COLO668 (cell line): ENCODE data around the gene MRPS35.
A peak's percentile ranks its signal among the peaks of the same experiment; 100 is the strongest.
"Not testable (repeated sequence)": the region's sequence is repeated elsewhere in the genome, so short reads cannot be mapped to it uniquely, and the experiment has no call there.

Source experiments
- DNase-seq: peaks from one replicate; lab custom pipeline; 2025; ENCODE audit not compliant: unreplicated experiment; lab: John Stamatoyannopoulos, UW

MRPS35 gene

DNA sequence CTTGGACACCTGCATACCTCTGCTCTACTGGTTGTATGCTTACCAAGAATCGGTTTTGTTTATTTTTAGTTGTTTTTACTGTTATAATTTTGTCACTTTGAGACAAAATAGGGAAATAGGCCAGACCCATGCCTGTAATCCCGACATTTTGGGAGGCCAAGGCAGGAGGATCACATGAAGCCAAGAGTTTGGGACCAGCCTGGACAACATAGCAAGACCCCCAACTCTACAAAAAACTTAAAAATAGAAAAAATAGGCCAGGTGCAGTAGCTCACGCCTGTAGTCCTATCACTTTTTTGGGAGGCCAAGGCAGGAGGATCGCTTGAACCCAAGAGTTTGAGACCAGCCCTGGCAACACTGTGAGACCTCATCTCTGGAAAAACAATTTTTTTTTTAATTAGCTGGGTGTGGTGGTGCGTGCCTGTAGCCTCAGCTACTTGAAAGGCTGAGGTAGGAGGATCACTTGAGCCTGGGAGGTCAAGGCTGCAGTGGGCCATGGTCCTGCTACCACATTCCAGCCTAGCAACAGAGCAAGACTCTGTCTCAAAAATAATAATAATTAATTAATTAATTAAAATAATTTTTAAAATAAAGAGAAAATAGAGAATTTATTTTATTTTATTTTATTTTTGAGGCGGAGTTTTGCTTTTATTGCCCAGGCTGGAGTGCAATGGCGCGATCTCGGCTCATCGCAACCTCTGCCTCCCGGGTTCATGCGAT, 1.3 kb upstream of the MRPS35 start:
- no peak for DNase-seq

DNA sequence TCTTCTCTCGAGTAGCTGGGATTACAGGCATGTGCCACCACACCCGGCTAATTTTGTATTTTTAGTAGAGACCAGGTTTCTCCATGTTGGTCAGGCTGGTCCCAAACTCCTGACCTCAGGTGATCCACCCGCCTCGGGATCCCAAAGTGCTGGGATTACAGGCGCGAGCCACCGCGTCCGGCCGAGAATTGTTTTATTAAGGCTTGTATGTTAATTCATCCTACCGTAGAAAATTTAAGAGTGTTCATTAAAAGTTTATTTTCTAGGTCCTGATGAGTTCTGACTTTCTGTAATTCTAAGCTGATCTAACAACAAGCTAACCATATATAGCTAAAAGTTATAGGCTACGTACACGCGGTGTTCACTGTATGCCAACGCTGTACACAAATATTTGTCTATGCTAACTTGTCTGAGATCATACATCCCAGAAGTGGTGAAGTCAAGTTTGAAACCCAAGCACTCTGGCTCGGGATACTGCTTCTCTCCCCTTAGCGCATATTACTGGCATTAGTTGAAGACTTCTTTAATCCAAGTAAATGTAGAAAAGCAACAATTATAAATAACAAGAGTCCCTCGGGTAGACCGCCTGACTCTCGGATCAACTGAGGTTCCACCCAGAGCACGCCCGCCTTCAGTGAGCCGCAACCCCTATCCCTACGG, 570 bp upstream of the MRPS35 start:
- peak; percentile 26 for DNase-seq

DNA sequence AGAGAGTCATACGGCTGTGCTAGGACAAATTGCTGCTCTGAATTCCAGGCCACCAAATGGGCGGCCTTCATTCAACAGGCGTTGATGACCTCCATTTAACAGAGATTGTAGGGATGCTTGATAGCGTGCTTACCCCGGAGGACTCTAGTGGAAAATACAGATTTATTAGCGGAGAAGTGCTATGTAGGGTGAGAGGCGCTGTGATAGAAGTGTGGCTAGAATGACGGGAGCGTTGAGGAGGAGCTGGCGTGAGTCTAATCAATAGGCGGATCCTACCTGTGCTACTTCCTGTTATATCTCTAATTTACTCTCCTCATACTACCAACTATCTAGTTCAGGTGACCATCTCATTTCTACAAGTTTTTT, 668 bp downstream of the MRPS35 start:
- DNase-seq: peak; percentile 22

DNA sequence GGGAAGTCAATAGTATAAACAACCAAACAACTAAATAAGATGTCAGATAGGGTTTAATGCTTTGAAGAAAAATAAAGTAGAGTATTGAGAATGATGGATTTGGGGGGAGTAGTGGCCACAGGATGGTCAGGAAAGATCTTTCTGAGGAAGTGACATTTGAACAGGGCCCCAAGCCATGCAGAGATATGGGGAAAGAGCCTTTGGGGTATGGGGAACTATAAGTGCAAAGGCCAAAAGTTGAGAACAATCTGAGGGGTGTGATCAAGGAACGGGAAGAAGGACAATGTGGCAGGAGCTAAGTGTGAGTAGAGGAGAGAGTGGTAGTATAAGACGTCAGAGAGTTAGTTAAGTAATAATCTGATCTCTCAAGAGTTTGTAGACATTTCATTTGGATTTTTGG, 1.3 kb downstream of the MRPS35 start:
- no peak for DNase-seq

DNA sequence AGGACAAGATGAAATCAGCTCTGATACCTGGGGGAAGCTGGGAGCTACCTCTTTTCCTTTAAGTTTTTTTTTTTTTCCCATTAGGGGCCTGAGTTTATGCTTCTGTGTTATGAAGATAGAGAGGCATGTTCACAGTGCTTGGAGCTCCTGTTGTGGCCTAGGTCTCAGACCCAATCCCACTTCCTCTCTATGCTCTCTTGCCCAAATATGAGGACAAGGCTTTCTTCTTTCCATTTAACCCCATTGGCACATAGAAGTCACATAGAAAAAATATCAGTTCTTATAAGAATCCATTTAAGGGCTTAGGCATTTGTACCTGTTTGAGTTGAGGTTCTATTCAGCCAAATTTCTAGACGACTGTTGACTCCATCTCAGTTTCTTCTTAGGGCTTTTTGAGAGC, 12.6 kb downstream of the MRPS35 start:
- DNase-seq: no peak

DNA sequence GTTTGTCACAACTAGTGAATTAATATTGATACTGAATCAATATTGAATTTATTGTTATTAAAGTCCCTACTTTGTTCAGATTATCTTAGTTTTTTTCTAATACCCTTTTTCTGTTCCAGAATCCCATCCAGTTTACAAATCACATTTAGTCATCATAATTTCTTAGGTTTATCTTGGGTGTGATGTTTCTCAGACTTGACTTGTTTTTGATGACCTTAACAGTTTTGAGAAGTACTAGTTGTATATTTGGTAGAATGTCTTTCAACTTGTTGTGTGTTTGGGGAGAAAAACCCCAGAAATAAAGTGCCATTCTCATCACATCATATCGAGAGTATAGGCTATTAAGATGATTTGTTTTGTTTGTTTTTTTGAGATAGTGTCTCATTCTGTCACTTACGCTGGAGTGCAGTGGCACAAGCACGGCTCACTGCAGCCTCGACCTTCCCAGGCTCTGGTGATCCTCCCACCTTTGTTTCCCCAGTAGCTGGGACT, 19.5 kb downstream of the MRPS35 start:
- DNase-seq: no peak

DNA sequence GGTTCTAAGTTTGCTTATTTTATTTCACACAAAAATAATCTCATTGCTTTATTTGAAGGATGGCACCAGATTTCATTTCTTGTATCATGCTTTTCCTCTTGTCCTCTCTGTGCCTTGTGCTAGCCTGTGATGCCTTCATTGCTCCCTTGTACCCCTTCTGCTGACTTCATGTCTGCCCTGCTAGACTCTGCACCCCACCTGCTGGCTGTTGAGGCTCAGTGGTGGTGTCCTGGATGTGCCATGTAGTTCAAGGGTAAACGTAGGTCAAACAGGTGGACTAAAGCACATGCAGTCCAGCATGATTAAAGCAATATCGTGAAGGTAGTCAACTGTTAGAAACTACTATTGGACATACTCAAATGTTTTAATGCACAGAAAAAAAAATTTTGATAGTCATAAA, 21.6 kb downstream of the MRPS35 start:
- DNase-seq: no peak

DNA sequence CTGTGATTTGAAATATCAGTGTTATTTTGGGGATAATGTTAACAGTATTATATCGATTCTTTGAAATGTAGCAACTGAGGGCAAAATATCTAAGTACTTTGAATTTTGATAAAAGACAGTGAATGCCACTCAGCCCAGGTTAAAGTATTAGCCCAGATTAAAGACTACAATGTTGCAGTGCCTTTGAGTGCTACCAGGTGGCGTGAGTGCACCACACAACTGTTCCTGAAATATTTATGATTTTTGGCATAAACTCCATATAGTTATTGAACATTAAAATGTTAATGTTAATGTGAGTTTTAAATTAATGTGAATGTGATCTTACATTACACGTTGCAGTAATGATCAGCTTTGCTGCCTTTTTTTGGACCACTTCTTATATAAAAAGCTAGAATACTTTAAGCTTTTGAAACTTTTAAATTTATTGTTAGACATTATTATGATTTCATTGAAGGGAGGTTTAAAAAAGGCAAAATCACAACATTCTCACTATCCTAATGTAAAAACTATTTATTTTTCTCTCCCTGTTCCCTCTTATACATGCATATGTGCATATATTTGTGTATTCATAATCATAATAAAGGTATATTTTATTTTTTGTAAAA, 22.5 kb downstream of the MRPS35 start:
- DNase-seq: peak; percentile 7

DNA sequence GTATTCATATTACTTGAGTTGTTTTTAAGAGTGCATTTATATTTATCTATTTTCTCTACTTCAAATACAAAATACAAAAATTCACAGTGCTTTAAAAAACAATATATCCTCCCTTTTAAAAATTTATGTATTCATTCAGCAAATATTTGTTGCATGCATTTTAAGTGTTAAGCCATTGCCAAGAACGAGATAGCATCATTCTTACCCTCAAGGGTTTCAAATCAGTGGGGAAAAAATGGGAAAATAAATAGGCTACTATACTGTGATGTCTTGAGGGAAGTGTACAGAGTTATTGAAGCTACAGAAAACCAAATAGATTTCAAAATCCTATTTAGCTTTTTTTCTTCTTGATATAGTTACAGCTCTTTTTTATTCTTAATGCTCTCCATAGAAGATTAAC, 23.2 kb downstream of the MRPS35 start:
- no peak for DNase-seq

DNA sequence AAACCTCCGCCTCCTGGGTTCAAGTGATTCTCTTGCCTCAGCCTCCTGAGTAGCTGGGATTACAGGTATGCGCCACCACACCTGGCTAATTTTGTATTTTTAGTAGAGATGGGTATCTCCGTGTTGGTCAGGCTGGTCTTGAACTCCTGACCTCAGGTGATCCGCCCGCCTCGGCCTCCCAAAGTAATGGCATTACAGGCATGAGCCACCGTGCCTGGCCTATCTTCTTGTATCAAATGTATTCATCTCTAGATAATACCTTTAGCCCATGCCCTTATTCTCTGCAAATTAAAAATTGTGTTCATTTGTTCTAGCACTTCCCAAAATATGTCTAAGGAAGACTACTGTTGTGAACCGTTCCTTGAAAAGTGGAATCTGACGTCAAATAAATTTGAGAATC, 23.7 kb downstream of the MRPS35 start:
- DNase-seq: not testable (repeated sequence)

DNA sequence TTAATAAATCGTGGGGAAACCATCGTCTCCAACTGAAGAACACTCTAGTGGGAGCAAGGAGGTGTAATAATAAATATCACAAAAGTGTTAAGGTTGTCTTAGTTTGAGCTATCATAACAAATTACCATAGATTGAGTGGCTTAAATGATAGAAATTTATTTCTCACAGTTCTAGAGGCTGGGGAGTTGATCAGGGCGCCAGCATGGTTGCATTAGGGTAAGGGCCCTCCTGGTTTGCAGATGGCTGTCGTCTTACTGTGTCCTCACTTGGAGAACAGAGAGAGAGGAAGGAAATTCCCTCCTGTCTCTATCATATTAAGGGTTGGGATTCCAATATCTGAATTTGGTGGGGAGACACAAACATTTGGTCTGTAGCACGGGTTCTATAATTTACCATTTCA, 33.0 kb downstream of the MRPS35 start:
- no peak for DNase-seq

DNA sequence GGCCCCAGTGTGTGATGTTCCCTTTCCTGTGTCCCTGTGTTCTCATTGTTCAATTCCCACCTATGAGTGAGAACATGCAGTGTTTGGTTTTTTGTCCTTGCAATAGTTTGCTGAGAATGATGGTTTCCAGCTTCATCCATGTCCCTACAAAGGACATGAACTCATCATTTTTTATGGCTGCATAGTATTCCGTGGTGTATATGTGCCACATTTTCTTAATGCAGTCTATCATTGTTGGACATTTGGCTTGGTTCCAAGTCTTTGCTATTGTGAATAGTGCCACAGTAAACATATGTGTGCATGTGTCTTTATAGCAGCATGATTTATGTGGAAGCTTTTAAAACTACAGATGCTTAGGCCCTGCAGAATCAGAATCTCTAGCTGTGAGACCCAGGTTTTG, 35.1 kb downstream of the MRPS35 start:
- not testable (repeated sequence) for DNase-seq

DNA sequence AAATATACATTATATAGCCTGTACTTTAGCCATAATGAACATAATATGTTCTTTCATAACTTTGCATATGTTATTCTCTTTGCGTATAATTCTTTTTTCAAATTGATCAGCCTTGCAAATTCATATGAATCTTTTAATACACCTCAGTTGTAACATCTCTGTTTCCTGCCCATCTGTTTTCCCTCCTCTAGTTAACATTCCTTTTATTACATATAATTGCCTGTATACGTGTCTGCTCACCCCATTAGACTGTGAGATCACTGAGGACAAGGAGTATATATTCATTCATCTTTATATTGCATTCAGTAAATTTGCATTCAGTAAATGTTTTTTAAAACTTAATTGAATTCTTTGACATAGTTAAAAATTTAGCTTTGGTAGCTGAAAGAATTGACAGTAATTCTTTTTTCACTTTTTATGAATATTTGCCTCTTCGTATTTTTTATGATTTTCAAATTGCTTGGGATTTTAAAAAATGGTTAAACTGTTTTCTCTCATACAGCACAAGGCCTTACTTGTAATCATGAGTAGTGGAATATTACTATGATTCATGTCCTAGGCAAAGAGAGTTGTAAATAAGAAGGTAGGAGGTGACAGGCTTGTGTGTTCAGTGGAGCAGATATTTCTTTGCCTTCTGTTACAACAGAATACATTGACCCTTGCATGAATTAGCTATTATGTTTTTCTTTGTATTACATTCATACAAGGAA, 36.6 kb downstream of the MRPS35 start:
- no peak for DNase-seq

DNA sequence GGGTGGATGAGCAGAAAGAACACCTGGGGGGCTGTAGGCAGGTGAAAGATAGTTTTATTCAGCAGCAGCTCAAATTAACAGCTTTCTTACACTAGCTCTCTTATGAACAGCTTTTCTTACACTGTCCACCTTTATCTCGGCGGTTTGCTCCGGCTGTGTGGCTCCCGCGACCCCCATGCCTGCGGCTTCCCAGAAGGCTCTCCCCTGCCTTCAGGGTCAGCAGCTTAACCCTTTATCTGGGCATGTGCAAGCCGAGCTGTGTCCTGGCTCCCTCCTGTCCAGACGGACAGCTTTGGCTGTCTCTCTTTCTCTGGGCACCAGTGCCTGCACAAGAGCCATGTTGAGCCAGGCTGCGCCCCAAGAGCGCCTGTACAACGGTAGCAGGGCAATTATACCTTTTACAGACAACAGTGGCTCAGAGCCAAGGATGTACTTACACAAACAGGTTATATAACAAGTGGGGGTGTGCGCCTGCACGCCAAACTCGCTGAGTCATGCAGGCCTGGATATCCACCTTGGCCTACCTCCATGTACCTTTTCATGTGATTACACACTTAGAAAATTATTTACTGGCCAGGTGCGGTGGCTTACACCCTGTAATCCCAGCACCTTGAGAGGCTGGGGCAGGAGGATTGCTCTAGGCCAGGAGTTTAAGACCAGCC, 40.9 kb downstream of the MRPS35 start:
- peak; percentile 76 for DNase-seq

DNA sequence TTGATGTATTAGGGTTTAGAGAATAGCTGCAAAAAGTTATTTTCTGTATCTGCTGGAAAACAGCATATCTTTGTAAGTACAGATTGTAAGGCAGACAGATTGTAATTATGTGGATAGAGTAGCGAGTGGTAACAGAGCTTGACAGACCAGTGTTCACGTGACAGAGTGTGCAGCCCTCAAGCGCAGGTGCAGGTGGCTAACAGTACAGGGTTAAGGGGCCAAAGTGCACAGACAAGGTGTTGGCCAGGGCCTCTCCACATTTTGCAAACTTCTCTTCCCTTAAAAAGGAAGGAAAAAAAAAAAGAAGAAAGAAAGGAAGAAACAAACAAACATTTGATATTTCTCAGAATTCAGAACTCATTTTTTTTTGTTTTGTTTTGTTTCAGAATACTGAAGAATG, 44.2 kb downstream of the MRPS35 start:
- DNase-seq: peak; percentile 8

DNA sequence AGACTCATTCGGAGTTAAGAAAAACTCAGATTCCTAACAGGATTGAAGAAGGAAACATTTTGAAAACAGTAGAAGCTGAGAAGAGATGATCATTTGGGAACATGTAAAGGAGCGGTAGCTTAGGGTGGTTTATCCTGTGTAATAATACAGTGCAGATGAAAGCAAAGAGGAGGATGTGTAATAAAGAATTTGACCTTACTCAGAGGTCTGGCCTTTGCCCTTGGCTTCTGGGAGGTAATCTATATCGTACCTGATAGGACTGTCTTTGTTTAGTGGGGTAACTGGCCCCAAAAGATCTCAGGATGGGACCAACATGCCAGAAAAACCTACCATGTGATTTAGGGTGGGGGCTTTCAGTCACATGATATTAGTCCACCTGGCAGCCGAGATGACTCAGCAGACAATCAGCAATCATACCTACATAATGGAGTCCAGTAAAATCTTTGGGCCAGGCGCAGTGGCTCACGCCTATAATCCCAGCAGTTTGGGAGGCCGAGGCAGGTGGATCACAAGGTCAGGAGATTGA, 46.1 kb downstream of the MRPS35 start:
- no peak for DNase-seq

DNA sequence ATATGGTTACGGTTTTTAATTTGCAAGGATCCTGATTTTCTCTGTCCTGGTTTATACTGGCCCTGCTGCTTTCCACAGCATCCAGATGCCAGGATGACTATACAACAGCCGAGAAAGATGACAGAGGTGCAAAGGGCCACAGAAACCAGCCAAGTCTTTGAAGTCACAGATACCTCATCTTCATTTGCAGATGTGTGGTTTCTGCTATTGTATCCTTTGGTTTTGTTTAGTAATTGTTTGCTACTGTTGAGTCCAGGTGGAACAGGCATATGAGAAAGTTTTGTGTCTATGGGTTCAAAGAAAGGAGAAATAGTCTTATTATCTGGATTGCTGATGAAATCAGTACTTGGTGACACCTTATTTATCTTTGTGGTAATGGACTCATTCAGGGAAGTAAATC, 52.1 kb downstream of the MRPS35 start:
- DNase-seq: no peak

DNA sequence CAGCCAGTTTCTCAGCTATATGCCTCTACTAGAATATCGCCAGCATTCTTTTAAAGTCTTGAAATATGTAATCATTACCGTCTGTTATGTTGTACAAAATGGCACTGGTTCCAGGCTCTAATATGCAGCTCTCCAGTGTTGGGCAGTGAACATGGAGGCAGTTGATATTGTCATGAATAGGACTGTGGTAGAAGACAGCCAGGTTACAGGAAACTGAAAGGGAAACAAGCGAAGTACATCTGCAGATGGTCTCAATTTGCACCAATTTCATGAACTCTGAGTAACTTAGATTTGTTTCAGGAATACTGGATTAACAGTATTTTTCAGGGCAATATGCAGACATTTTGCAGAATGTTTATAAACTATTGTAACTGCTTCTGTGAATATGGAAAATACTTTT, 56.0 kb downstream of the MRPS35 start:
- no peak for DNase-seq

DNA sequence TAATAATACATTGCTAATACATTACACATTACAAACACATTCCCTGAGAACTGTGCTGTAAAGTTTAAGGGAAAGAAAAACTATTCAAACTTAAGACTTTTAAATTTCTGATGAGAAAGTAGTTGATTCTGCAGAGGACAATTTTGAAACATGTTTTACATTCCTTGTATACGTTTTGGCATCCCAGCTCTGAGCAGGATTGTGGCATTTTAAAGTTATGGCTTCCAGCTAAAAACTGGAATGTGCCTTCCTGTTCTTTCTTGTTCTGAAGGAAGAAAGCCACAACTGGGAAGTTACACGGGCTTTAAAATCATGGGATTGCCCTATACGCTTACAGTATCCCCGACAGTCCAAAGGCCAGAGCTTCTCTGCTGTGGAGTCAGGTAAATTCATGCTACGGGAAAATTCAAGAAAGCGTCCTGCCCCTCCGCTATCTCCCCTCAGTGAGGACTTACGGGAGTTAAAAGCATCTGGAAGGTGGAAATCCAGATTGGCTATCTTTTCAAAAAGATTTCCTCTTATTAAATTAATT, 58.6 kb downstream of the MRPS35 start:
- no peak for DNase-seq

DNA sequence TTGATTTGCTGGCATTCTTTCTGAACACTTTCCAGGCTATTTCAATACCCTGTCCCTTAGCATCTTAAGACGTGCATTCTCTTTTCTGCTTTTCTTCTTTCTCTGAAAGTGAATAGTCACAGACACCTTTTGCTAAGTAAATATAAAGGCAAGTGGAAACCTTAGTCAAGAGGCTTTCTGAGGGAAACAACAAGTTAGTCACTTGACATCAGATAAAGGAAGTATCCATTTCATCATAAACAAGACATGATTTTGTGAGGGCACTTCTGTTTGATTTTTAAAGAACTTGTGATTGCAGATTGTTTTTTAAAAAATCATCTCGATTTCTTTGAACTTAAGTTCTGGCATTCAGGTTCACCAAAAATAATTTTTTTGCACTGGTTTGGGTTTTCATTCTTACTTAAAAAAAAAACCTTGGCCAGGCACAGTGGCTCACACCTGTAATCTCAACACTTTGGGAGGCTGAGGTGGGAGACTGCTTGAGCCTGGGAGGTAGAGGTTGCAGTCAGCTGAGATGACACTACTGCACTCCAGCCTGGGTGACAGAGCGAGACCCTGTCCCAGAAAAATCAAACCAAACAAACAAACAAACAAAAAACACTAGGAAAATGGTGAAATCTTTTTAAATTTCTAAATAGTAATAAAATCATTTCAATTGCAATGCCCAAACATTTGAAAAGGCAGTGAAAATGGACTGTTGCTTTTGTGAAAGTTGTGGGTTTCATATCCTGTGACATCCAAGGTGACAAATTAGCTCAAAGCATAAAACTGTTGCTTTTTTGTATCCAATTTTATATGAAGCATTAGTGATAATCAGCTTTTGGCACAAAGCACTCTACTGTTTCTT, 61.1 kb downstream of the MRPS35 start:
- DNase-seq: no peak
